ENCODE measurements around the gene AFAP1L1. TPM values are rescaled to one million over a fixed set of nuclear protein-coding genes. Genes with fewer than 3 reads are reported as not detected.

AFAP1L1 gene
- polyA plus RNA-seq, 1 experiment: 1.8 TPM

DNA sequence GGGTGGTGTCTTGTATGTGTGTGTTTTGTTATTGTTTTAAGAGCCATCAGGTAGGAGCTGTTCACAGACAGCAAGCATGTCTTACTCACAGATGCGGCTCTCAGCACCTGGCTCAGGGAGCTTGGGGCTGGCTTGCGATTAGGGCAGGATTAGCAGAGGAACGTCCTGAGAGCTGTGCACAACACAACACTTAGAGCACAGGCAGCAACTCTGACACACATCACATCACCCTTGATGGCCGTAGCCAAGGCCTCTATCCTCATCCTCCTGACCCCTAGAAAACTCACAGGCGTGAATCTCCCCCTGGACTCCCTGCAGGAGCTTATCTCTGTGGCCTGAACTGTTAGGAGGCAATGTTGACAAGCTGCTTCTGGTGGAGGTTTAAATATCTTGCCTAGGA lies 114.5 kb downstream of the AFAP1L1 start:
- CTCF ChIA-PET: interaction anchor here (0.5 to 8.1 kb wide), 8 partner anchors 15 to 166 kb away, joined by 3 to 138 read pairs (median 4); no protein-coding TSS in a partner anchor
- POLR2A ChIA-PET: interaction anchor here (0.7 to 3.6 kb wide), 5 partner anchors 18 to 43 kb away, joined by 3 to 42 read pairs (median 5); no protein-coding TSS in a partner anchor
- peaks cover 3% of the 10 kb centered on the region; the same call in 1 of the 2 replicates for H3K9me3 ChIP-seq (ENCODE audit: control insufficient read depth, insufficient read depth, low read length)
- no peak overlapping the region for H3K27ac ChIP-seq (ENCODE audit: low read depth, low read length)
- DNase-seq (ENCODE audit: low read depth, low spot score): no peak
- no peaks in the 10 kb centered on the region for H3K27me3 ChIP-seq (ENCODE audit: control insufficient read depth, insufficient read depth, low read length)
- TF ChIP-seq, protein P1, sequence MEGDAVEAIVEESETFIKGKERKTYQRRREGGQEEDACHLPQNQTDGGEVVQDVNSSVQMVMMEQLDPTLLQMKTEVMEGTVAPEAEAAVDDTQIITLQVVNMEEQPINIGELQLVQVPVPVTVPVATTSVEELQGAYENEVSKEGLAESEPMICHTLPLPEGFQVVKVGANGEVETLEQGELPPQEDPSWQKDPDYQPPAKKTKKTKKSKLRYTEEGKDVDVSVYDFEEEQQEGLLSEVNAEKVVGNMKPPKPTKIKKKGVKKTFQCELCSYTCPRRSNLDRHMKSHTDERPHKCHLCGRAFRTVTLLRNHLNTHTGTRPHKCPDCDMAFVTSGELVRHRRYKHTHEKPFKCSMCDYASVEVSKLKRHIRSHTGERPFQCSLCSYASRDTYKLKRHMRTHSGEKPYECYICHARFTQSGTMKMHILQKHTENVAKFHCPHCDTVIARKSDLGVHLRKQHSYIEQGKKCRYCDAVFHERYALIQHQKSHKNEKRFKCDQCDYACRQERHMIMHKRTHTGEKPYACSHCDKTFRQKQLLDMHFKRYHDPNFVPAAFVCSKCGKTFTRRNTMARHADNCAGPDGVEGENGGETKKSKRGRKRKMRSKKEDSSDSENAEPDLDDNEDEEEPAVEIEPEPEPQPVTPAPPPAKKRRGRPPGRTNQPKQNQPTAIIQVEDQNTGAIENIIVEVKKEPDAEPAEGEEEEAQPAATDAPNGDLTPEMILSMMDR (IDR thresholded peaks at IDR 0.05; ENCODE audit: low read depth, low read length): no peak
- no peak overlapping the region for H3K4me3 ChIP-seq (ENCODE audit: low read depth, low read length)

DNA sequence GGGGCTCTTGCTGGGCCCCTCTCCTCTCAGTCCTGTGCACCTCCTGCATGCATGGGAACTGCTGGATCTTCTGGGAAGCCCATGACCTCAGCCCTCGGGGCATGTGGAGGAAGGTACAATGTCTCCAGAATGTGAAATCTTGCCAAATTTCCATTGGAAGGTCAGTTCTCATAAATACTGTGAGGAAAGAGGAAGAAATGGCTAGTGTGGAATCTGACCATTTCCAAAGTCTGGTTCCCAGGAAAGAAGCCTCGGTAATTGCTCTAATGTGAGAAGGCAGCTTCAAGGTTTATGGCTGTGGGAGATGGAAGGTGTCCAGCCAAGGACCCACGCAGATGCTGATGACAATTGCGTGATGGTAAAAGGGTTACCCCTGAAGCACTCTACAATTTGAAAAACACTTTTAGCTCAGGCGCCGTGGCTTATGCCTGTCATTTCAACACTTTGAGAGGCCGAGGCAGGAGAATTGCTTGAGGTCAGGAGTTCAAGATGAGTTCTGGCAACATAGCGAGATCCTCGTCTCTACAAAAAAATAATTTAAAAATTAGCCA lies 115.5 kb downstream of the AFAP1L1 start:
- Histone ChIP-seq H3K4me3 (ENCODE audit: low read depth, low read length) (no peak overlapping the region), H3K9me3 (ENCODE audit: control insufficient read depth, insufficient read depth, low read length) (peaks cover 3% of the 10 kb centered on the region; the same call in 1 of the 2 replicates), H3K27ac (ENCODE audit: low read depth, low read length) (peak overlapping the region; percentile 40), H3K27me3 (ENCODE audit: control insufficient read depth, insufficient read depth, low read length) (no peaks in the 10 kb centered on the region)
- DNase-seq (ENCODE audit: low read depth, low spot score): no peak
- POLR2A ChIA-PET: interaction anchor here (0.9 to 3.6 kb wide), 7 partner anchors 10 to 36 kb away, joined by 3 to 42 read pairs (median 5); no protein-coding TSS in a partner anchor
- TF ChIP-seq, protein P1 (IDR thresholded peaks at IDR 0.05; ENCODE audit: low read depth, low read length): no peak
- CTCF ChIA-PET: interaction anchor here (0.7 to 8.1 kb wide), 6 partner anchors 13 to 45 kb away, joined by 3 to 138 read pairs (median 7); no protein-coding TSS in a partner anchor

DNA sequence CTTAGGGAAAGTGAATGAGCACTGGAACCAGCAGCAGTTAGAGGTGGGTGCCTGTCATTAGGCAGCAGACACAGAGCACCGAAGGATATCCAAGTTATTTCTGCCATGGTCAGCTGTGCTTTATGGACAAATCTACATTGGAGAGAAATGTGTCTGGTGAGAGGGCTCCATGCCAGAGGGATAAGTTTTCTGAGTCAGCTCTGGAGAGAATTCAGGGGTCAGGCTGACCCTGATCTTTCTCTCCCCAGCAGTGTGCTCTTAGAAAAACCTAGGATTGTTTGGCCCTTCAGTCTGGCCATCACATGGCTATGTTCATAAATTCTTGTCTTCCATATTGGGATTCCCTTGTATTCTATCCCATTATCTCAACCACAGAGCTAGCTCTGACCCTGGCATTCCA lies 116.3 kb downstream of the AFAP1L1 start:
- peaks cover 3% of the 10 kb centered on the region; the same call in 1 of the 2 replicates for H3K9me3 ChIP-seq (ENCODE audit: control insufficient read depth, insufficient read depth, low read length)
- ChIA-PET CTCF (interaction anchor here (0.7 to 8.1 kb wide), 9 partner anchors 13 to 169 kb away, joined by 3 to 138 read pairs (median 4); no protein-coding TSS in a partner anchor), POLR2A (interaction anchor here (0.7 to 3.6 kb wide), 10 partner anchors 9 to 46 kb away, joined by 3 to 42 read pairs (median 5); no protein-coding TSS in a partner anchor)
- no peak overlapping the region for H3K4me3 ChIP-seq (ENCODE audit: low read depth, low read length)
- DNase-seq (ENCODE audit: low read depth, low spot score): no peak
- TF ChIP-seq, protein P1 (IDR thresholded peaks at IDR 0.05; ENCODE audit: low read depth, low read length): no peak
- no peaks in the 10 kb centered on the region for H3K27me3 ChIP-seq (ENCODE audit: control insufficient read depth, insufficient read depth, low read length)
- H3K27ac ChIP-seq (ENCODE audit: low read depth, low read length): peak overlapping the region; percentile 40

DNA sequence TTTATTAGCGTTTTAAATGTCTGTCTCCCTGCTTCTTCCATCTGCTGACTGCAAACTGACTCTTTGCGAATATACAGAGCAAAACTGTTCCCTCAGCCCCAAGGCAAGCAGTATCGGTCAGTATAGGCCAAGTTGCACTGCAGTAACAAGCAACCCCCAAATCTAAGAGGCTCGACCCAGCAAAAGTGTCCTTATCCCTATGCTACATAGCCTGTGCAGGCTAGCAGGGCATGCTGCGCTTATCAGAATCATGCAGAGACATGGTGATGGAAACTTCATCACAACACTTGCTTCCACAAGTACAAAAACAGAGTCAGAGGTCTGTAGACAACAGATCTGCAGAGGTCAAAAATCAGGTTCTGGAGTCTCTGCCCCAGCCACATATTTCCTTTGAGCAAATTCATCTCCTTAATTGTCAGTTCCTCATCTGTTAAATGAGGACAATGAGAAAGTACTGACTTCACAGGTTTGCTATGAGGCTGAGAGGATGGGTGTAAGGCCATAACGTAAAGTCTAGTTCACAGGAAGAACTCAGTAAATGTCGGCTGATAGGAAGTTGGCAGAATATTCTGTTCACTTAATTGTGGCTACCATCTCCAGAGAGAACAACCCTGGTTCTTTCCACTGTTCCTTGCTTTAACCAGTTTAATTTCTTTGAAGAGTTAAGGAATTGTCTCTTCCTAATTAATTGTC lies 117.0 kb downstream of the AFAP1L1 start:
- no peaks in the 10 kb centered on the region for H3K27me3 ChIP-seq (ENCODE audit: control insufficient read depth, insufficient read depth, low read length)
- DNase-seq (ENCODE audit: low read depth, low spot score): no peak
- peaks cover 3% of the 10 kb centered on the region; the same call in 1 of the 2 replicates for H3K9me3 ChIP-seq (ENCODE audit: control insufficient read depth, insufficient read depth, low read length)
- peak overlapping the region; percentile 12 for H3K27ac ChIP-seq (ENCODE audit: low read depth, low read length)
- H3K4me3 ChIP-seq (ENCODE audit: low read depth, low read length): no peak overlapping the region
- TF ChIP-seq, protein P1 (IDR thresholded peaks at IDR 0.05; ENCODE audit: low read depth, low read length): no peak
- POLR2A ChIA-PET: interaction anchor here (0.7 to 3.6 kb wide), 9 partner anchors 9 to 46 kb away, joined by 3 to 42 read pairs (median 4); no protein-coding TSS in a partner anchor
- CTCF ChIA-PET: interaction anchor here (2.2 to 8.1 kb wide), 2 partner anchors 17 to 44 kb away, joined by 14 to 138 read pairs; no protein-coding TSS in a partner anchor
